NCI-H2029 (cell line): ENCODE data around the gene CFAP20DC.

Experiments used
- DNase-seq: peaks from one replicate; lab custom pipeline; 2025; lab: John Stamatoyannopoulos, UW

The CFAP20DC gene

DNA sequence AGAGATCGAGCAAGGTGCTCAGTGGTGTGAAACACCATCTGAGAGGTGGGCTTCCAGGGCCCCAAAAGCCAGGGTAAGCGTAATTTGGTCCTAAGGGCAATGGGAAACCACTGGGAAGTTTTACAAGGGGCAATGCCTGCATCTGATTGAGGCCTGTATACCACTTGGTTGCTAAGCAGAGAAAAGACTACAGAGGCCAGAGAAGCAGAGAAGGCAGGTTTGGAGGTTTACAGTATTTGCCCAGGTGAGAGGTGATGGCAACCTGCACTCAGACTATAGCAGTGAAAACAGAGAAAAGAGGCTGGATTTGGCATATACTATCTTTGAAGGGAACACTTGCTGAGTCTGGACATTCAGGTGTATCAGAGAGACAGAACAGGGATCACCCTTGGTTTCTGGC is 249.8 kb downstream of the CFAP20DC start:
- no peak for DNase-seq

DNA sequence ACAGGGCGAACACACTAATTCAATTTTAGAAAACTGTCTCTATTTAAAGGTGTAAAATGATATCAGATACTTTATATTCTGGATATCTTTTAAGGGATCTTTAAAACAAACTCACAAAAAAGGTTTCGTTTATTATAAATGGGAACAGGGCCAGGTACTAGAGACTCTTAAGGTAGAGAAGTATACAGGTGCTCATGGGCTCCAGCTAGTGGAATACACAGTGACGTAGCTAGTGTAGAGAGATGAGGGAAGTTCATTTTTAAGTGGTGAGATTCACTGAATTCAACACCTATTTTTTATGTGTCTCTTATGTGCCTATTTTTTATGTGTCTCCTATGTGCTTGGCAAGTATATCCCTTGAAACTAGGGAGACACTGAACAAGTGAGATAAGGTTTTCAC is 250.6 kb downstream of the CFAP20DC start:
- DNase-seq, result no peak

DNA sequence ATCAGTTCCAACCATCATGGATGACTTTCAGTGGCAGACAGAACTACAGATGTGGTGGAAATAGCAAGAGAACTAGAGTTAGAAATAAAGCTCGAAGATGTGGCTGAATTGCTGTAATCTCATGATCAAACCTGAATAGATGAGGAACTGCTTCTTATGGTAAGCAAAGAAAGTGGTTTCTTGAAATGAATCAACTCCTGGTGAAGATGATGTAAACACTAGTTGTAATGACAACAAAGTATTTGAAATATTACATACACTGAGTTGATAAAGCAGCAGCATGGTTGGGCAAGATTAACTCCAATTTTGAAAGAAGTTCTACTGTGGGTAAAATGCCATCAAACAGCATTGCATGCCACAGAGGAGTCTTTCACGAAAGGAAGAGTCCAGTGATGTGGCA is 251.5 kb downstream of the CFAP20DC start:
- no peak for DNase-seq

DNA sequence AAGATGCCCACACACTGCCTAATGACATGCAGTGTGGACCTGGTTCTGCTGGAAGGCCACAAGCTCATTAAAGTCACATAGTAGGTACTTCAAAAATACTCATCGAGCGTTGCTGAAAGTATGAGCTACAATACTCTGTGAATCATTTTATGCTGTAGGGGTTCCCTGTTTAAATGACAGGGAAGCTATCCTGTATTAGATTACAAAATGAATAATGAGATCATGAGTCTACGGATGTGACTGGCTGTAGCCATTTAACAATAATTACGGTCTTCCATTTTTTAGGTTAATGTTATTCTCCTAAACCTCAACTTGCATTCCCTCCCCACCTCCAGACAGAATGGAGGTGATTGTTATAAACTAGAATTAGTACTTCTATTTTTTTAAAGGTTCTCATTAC is 255.1 kb downstream of the CFAP20DC start:
- no peak for DNase-seq

DNA sequence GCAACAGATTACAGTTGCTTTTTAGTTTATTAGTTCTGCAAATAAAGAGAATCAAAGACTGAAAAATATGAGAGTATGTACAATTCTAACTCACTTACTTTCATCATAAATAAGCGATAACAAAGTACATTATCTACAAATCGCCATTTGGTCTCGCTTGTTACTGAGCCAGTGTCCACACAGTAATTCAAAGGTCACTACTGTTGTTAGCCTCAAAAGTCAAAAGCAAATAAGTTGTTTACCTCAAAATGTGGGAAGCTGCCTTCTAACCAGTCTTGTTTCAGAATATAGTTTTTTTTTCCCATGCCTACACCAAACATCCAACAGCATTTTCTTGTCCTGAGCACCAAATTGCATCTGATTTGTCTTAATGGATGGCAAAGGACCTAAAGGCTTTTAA is 255.9 kb downstream of the CFAP20DC start:
- no peak for DNase-seq

GRCh38 chr3:58792921-58793451 is 256.8 kb downstream of the CFAP20DC start:
- DNase-seq, result no peak

GRCh38 chr3:58789385-58789784 is 260.4 kb downstream of the CFAP20DC start:
- DNase-seq, result no peak

- no peak for DNase-seq
Measured at GRCh38 chr3:58784888-58785287, 264.9 kb downstream of the CFAP20DC start.

GRCh38 chr3:58784425-58784824 is 265.4 kb downstream of the CFAP20DC start:
- DNase-seq, result no peak

DNA sequence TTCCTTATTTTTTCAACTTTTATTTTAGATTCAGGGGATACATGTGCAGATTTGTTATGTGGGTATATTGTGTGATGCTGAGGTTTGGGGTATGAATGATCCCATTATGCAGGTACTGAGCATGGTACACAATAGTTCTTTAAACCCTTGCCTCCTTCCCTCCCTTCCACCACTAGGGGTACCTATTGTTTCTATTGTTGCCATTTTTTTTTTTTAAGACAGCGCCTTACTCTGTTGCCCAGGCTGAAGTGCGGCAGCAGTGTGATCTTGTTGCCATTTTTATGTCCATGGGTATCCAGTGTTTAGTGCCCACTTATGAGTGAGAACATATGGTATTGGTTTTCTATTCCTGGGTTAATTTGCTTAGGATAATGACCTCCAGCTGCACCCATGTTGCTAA is 266.0 kb downstream of the CFAP20DC start:
- no peak for DNase-seq

- DNase-seq, result no peak
Measured at GRCh38 chr3:58779934-58780333, 269.9 kb downstream of the CFAP20DC start.

- DNase-seq, result no peak
Measured at GRCh38 chr3:58776231-58776630, 273.6 kb downstream of the CFAP20DC start.

- DNase-seq, result no peak
Measured at GRCh38 chr3:58772462-58772861, 277.4 kb downstream of the CFAP20DC start.

GRCh38 chr3:58769065-58769464 is 280.8 kb downstream of the CFAP20DC start:
- no peak for DNase-seq

- no peak for DNase-seq
Measured at GRCh38 chr3:58766587-58767282, 283.1 kb downstream of the CFAP20DC start.

- no peak for DNase-seq
Measured at GRCh38 chr3:58755150-58755549, 294.7 kb downstream of the CFAP20DC start.

GRCh38 chr3:58754074-58754473 is 295.8 kb downstream of the CFAP20DC start:
- DNase-seq, result no peak

DNA sequence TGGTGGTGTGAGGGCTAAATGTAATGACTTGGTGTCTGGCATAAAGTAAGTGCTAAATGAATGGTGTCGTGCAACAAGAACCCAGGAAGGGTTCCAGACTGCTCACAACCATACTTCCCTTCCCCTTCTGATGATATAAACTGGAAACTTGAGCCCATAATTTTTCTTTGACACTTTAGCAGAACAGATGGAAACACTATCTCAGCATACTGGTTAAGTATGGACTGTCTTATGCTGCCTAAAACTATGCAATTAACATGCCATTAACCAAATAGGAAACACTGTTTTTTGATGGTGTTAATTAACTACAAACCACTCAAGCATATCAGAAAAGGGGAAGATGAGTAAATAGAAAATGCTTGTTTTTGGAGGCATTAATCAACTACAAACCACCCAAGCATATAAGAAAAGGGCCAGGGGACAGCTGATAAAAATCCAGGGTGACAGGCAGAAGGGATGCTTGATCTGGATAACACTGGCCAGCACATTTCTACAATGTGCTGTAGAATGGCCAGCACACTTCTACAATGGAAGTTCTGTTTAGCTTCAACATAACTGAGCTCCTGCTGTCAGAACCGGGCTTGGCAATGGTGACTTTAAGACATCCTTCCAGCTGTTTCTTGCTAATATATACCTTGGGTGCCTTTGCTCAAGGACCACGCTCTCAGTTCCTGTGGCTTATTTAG is 297.8 kb downstream of the CFAP20DC start:
- no peak for DNase-seq

DNA sequence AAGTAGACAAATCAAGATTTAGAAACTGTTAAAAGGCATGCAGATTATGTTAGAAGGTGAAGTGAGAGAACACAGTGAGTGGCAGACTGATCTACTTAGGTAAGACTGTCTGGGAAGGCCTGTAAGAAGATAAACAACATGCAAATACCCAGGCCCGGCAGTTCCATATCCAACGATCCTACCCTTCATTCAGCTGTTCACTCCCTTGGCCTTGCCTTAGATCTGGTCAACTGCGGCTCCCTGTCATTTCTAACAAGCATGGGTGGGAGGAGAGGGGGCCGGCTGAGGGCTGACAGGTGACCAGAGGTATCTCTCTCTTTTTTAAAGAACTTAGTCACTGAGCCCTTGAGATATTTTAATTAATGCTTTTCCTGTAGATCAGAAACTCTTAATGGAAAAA is 298.6 kb downstream of the CFAP20DC start:
- no peak for DNase-seq

DNA sequence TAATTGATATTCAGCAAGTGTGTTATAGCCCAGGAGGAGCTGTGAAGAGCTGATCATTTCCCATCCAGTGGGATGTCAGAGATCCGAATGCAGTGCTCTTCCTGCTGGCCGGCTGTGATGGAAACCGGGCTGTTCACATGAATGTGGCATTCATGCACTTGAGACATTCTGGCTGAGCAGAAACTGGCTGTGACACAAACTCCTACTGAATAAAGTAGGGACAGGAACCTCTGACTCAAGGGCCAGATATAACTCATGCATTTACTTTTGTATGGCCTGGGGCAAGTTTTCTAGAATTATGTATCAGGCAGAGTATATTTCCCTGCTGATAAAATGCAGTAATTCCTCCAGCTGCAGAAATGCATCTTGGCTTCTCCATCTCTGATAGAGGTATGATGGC is 299.9 kb downstream of the CFAP20DC start:
- no peak for DNase-seq

GRCh38 chr3:58748024-58748423 is 301.8 kb downstream of the CFAP20DC start:
- no peak for DNase-seq

GRCh38 chr3:58746758-58747157 is 303.1 kb downstream of the CFAP20DC start:
- no peak for DNase-seq

DNA sequence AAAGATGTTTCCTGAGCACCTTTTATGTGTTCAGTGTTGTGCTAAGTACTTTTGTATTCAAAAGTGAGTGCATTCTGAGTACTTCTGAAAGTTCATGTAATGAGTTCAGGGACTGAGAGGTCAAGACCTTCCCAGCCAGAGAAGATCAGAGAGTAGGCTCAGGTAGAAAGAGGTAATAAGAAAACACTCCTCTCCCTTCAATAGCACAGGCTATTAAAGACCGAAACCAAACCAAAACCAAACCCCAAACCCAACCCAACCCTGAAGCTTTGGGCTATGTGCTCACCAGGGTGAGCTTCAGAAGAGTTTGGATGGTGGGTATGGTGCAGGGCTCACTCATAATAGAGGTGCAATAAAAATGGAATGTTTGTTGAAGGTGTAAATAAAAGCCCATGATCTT is 306.5 kb downstream of the CFAP20DC start:
- no peak for DNase-seq

DNA sequence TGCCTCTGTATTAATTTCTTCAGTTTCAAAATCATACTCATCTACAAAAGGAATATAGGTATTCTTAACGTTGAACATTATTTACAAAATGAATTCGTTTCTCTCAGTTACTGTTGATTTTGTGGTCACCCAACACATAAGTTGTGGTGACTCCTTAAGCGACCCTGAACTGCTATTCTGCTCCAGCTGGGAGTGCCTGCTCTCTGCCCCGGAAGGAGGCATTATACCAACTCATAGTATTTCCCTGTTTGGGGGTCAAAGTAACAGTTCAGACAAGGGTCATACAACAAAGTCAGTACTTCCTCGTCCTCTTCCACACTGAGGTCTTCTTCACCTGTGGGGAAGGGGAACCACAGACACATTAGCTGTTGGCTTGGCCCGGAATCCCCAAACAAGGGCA is 307.6 kb downstream of the CFAP20DC start:
- DNase-seq, result no peak
